Esophagus muscularis mucosa (tissue), 3 donors: ENCODE results near the gene NTM.

ENCODE experiments used
- CTCF ChIP-seq, 3 experiments: fragments of 200-600 bp in 2 of 3; fragments of 450-650 bp in 1 of 3; sonication (generic) in 2 of 3; IDR thresholded peaks; one replicate each; pipeline ENCODE4 v1.5.1; 2017 to 2019; ENCODE audit warnings: antibody characterized with exemption in 3 of 3, mild to moderate bottlenecking in 2 of 3, moderate library complexity in 1 of 3
- POLR2A ChIP-seq: fragments of 450-650 bp; IDR thresholded peaks from one replicate; pipeline ENCODE4 v1.6.1; 2017; ENCODE audit warnings: antibody characterized with exemption, moderate library complexity, mild to moderate bottlenecking, low read depth
- POLR2AphosphoS5 ChIP-seq, 2 donors: sonication (generic); formaldehyde crosslinking; IDR thresholded peaks; one replicate each; pipeline ENCODE4 v1.6.1; 2017; ENCODE audit warnings: antibody characterized with exemption in 2 of 2

DNA sequence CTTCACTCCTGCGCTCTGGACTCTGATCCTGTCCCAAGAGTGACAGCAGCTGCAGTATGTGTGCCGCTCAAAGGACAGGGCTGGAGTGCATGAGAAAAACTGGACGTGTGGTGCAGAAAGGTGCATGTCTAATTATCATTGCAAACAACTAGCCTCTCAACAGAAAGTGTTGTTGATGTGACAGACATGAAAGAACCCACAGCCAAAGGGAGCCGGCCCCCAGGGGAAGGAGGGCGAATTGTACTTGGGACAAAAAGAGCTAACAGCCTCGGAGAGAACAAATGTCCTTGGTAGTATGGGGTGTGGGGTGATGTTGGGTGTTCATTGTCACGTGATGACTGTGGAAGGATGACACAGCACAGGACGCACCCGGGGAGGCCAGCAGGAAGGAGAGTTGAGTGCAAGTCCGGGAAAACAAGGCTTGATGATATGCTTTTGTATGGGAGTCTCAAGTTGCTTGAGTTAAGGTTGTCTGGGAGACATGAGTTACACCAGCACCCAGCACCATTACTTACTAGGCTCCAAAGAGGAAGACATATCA is 325.5 kb downstream of the NTM start:
- TF ChIP-seq POLR2A (no peak), CTCF (IDR thresholded peaks at IDR 0.05) (no peak), POLR2AphosphoS5 (IDR thresholded peaks at IDR 0.05) (no peak)
